Activated B cell treated with CpG ODN at 0.5 μM for 24 hours (primary cell): ENCODE measurements around the gene ZNF692. TPM values are rescaled to one million over a fixed set of nuclear protein-coding genes. Genes with fewer than 3 reads are reported as not detected.

Experiments used
- ATAC-seq: fragments of 200-7000 bp; cut with Tn5 transposase; one replicate; pipeline ENCODE4 v1.10.0; 2021; ENCODE audit warnings: low read depth, mild to moderate bottlenecking, moderate library complexity
- CTCF ChIA-PET: fragments of 350-600 bp; sonication (Branson Sonifier 250); formaldehyde crosslinking; loops from one replicate; lab custom pipeline; 2021; ENCODE audit warnings: antibody characterized with exemption; lab: Charles Lee
- POLR2A ChIA-PET: fragments of 350-600 bp; sonication (Branson Sonifier 250); formaldehyde crosslinking; loops from one replicate; lab custom pipeline; 2021; ENCODE audit warnings: antibody characterized with exemption; lab: Charles Lee
- DNase-seq: peaks from one replicate; pipeline ENCODE4 v3.0.0; 2022
- H3K27ac Mint-ChIP-seq: one replicate; pipeline ENCODE4 v1.8.0; 2020; ENCODE audit warnings: mixed read lengths
- H3K27me3 Mint-ChIP-seq: one replicate; pipeline ENCODE4 v1.8.0; 2021; ENCODE audit warnings: mixed read lengths
- H3K36me3 Mint-ChIP-seq: one replicate; pipeline ENCODE4 v1.8.0; 2021; ENCODE audit warnings: low read depth, mixed read lengths
- H3K4me1 Mint-ChIP-seq: one replicate; pipeline ENCODE4 v1.8.0; 2021; ENCODE audit warnings: mixed read lengths
- H3K4me3 Mint-ChIP-seq: one replicate; pipeline ENCODE4 v1.8.0; 2020; ENCODE audit warnings: mild to moderate bottlenecking, mixed read lengths
- H3K9me3 Mint-ChIP-seq: one replicate; pipeline ENCODE4 v1.8.0; 2020; ENCODE audit warnings: mixed read lengths
- CTCF ChIP-seq: fragments of 200-600 bp; IDR thresholded peaks from one replicate; pipeline ENCODE4 v1.8.0; 2022; ENCODE audit warnings: antibody characterized with exemption, mild to moderate bottlenecking
- intact Hi-C: fragments of 100-400 bp; cut with micrococcal nuclease; formaldehyde crosslinking; loops from one replicate; pipeline ENCODE4 v1.15.1; 2024
- total RNA-seq: library from RNA; stranded (reverse); gene quantifications from 2 replicates; pipeline ENCODE4 v1.2.3, GENCODE V29; 2022

ZNF692 gene
- total RNA-seq, 1 donor from 2014 or later, result 40.3 TPM

DNA sequence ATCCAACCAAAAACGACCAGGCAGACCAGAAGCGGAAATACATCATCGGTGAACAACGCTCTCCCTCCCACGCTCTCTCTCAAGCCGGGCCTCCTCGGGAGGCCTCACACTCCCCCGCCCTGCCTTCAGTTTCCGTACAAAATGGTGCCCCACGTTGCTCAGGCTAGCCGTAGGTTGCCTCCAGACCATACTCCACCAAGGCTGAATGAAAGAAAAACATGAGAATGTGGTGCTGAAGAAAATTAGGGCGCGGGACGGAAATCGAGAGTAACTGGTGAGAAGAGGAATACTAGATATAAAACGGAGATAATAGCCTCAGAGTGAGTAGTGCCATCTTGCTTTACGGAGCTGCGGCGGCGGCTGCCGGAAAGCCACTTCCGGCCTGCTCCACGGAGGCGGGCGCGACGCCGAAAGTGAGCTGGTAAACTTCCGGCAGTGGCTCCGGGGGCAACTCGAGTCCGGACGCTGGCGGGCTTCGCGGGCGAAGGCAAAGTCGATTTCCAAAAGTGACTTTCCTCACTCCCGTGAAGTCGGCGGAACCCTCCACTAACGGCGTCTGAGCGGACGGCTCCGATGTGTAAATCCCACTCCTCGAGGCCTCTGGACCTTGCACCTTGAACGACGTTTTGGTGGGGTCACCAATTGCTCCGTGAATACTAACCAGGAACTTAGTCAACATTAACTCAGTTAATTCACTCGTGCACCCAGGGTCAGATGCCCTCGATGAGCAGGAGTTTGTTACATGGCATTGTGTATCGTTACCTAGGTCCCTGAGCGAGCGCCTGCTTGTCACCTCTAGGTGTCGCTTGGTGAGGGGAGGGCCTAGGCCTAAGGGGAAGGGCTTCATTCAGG is 32.8 kb downstream of the ZNF692 start, which contains the start of gene SH3BP5L:
Gene SH3BP5L (minus strand): TSS at position 7 of the 852 bp plus-strand sequence. CDS start 980 bp downstream, outside the sequence.
- Mint-ChIP-seq H3K4me3 (peak within 1 kb of the TSS; percentile 93), H3K4me1 (peaks cover 56% of the 10 kb centered on the region), H3K27me3 (no peaks in the 10 kb centered on the region), H3K9me3 (no peaks in the 10 kb centered on the region), H3K27ac (peak within 1 kb of the TSS; percentile 97), H3K36me3 (peaks cover 41% of the 10 kb centered on the region)
- POLR2A ChIA-PET, result interaction anchor here (0.6 to 6.2 kb wide), 16 partner anchors 12 to 203 kb away, joined by 3 to 134 read pairs (median 4); partner anchors contain the start of genes PGBD2, ZNF672 and ZNF692
- DNase-seq (peak; percentile 78), ATAC-seq (peak; percentile 84)
- CTCF ChIA-PET, result interaction anchor here (0.6 to 3.5 kb wide), 6 partner anchors 12 to 203 kb away, joined by 3 to 29 read pairs (median 8); partner anchors contain the start of genes ZNF672 and ZNF692
- intact Hi-C loops, result loop anchor here (1.0 kb wide), 6 partner anchors 11 to 98 kb away; partner anchors contain the start of genes PGBD2 and ZNF692
- TF ChIP-seq CTCF, result no peak

DNA sequence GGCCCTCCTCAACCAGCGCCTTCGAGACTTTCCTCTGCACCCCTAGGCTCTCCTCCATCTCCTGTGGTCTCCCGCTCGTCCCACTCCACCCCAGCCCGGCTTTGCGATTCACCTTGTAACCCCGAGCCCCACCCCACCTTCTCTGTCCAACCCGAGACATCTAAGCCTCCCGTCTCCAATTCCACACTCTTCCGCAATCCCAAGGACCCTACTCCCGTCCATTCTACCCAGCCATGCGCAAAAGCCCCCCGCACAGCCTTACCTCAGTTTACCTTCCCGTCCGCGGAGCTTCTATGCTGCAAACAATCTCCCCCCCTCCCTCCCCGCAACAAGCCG is 33.3 kb downstream of the ZNF692 start:
- DNase-seq (no peak), ATAC-seq (peak; percentile 3)
- H3K27me3 Mint-ChIP-seq, result no peaks in the 10 kb centered on the region
- CTCF ChIA-PET, result interaction anchor here (1.5 to 3.5 kb wide), 4 partner anchors 13 to 99 kb away, joined by 3 to 29 read pairs (median 16); partner anchors contain the start of genes ZNF672 and ZNF692
- peaks cover 47% of the 10 kb centered on the region for H3K36me3 Mint-ChIP-seq
- no peak for TF ChIP-seq CTCF
- H3K27ac Mint-ChIP-seq, result peak overlapping the region; percentile 97
- peaks cover 62% of the 10 kb centered on the region for H3K4me1 Mint-ChIP-seq
- POLR2A ChIA-PET, result interaction anchor here (0.6 to 6.2 kb wide), 14 partner anchors 12 to 203 kb away, joined by 3 to 134 read pairs (median 4); partner anchors contain the start of genes PGBD2, ZNF672 and ZNF692
- H3K4me3 Mint-ChIP-seq, result peak overlapping the region; percentile 93
- H3K9me3 Mint-ChIP-seq, result no peaks in the 10 kb centered on the region
- intact Hi-C loops, result no loop called here

- Mint-ChIP-seq H3K4me1 (peaks cover 66% of the 10 kb centered on the region), H3K27me3 (no peaks in the 10 kb centered on the region), H3K9me3 (no peaks in the 10 kb centered on the region), H3K27ac (peak overlapping the region; percentile 97), H3K36me3 (peaks cover 51% of the 10 kb centered on the region), H3K4me3 (peak overlapping the region; percentile 93)
- intact Hi-C loops, result no loop called here
- DNase-seq, result no peak
- POLR2A ChIA-PET, result interaction anchor here (0.6 to 6.2 kb wide), 9 partner anchors 13 to 81 kb away, joined by 3 to 134 read pairs (median 10); partner anchors contain the start of genes PGBD2, ZNF672 and ZNF692
- no peak for ATAC-seq
- TF ChIP-seq CTCF, result no peak
- CTCF ChIA-PET, result interaction anchor here (1.5 to 3.0 kb wide), 3 partner anchors 13 to 100 kb away, joined by 3 to 29 read pairs (median 14); partner anchors contain the start of gene ZNF672
These were observed 33.7 kb downstream of the ZNF692 start for GRCh38 chr1:248825136-248825535.

DNA sequence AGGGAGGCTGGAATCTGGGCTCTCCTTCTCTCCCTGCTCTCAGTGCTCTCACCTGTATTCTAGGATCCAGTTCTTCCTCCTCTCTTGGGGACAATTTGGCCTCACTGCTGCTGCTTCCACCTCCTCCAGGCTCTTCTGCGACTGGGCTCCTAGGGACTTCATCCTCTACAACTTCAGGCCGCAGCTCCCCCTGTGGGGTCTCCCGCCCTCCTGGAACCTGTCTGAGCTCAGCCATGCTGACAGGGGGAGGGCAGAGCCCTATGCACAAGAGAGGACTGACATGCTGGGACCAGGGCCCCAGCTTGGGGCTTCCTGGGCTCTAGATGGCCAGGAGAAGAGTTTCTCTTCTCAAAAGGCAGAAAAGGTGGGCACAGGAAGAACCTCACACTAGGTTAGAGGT is 34.2 kb downstream of the ZNF692 start:
- DNase-seq (no peak), ATAC-seq (no peak)
- POLR2A ChIA-PET, result interaction anchor here (1.0 to 6.2 kb wide), 4 partner anchors 13 to 49 kb away, joined by 10 to 134 read pairs (median 28); partner anchors contain the start of genes ZNF672 and ZNF692
- Mint-ChIP-seq H3K36me3 (peaks cover 54% of the 10 kb centered on the region), H3K4me3 (peak overlapping the region; percentile 93), H3K9me3 (no peaks in the 10 kb centered on the region), H3K27me3 (no peaks in the 10 kb centered on the region), H3K4me1 (peaks cover 69% of the 10 kb centered on the region), H3K27ac (no peak overlapping the region)
- intact Hi-C loops, result no loop called here
- CTCF ChIA-PET, result no interaction called here
- no peak for TF ChIP-seq CTCF
